Dermis microvascular lymphatic vessel endothelial cell (primary cell): Measurements from ENCODE around the gene STK32C. TPM values are rescaled to one million over a fixed set of nuclear protein-coding genes. Genes with fewer than 3 reads are reported as not detected.
"Not testable (repeated sequence)": the region's sequence is repeated elsewhere in the genome, so short reads cannot be mapped to it uniquely, and the experiment has no call there.

Experiments
- DNase-seq, 2 donors: peaks; one replicate each; pipeline versions ENCODE4 v3.0.0 to v3.0.0-alpha.2; 2010; ENCODE audit warnings: low read depth in 2 of 2
- total RNA-seq: library from RNA; depleted of rRNA; stranded (reverse); fragments of >200 nt; gene quantifications from 2 replicates; pipeline ENCODE4 v1.2.1, GENCODE V29; 2014

Gene STK32C
- total RNA-seq, 1 donor from 2014 or later = 10.0 TPM

- peak in 1 of 2 donors; percentile 49 for DNase-seq
Observed at GRCh38 chr10:132319853-132320653, 12.3 kb upstream of the STK32C start.

GRCh38 chr10:132317477-132317876 is 9.7 kb upstream of the STK32C start:
- DNase-seq = not testable (repeated sequence)

GRCh38 chr10:132316133-132316532 is 8.4 kb upstream of the STK32C start:
- DNase-seq = no peak

GRCh38 chr10:132314881-132315280 is 7.1 kb upstream of the STK32C start:
- not testable (repeated sequence) for DNase-seq

- DNase-seq = no peak
Observed at GRCh38 chr10:132314336-132314735, 6.6 kb upstream of the STK32C start.

GRCh38 chr10:132313865-132314264 is 6.1 kb upstream of the STK32C start:
- no peak for DNase-seq

- no peak for DNase-seq
Observed at GRCh38 chr10:132313305-132313704, 5.6 kb upstream of the STK32C start.

- DNase-seq = no peak
Observed at GRCh38 chr10:132311338-132311939, 3.7 kb upstream of the STK32C start.

- no peak for DNase-seq
Observed at GRCh38 chr10:132310701-132311337, 3.1 kb upstream of the STK32C start.

GRCh38 chr10:132309879-132310591 is 2.3 kb upstream of the STK32C start:
- DNase-seq = no peak

- DNase-seq = no peak
Observed at GRCh38 chr10:132309471-132309865, 1.7 kb upstream of the STK32C start.

- DNase-seq = no peak
Observed at GRCh38 chr10:132308587-132309470, 1.1 kb upstream of the STK32C start.

GRCh38 chr10:132306864-132307751 is 642 bp downstream of the STK32C start:
- DNase-seq = peak in 1 of 2 donors; percentile 12

GRCh38 chr10:132306343-132306685 is 1.4 kb downstream of the STK32C start:
- no peak for DNase-seq

GRCh38 chr10:132305654-132306342 is 2.0 kb downstream of the STK32C start:
- DNase-seq = no peak

GRCh38 chr10:132304756-132305509 is 2.8 kb downstream of the STK32C start:
- no peak for DNase-seq

GRCh38 chr10:132303361-132304115 is 4.2 kb downstream of the STK32C start:
- DNase-seq = no peak
